Measurements from ENCODE around the gene SEPTIN3. TPM values are rescaled to one million over a fixed set of nuclear protein-coding genes. Genes with fewer than 3 reads are reported as not detected.

Gene SEPTIN3
- polyA plus RNA-seq, 1 donor from 2014 or later = 167 TPM

- Histone ChIP-seq H2AFZ (ENCODE audit: low read depth, low read length) (no peak overlapping the region), H3K27me3 (ENCODE audit: insufficient read depth, low read depth, low read length) (no peaks in the 10 kb centered on the region), H3K9me3 (ENCODE audit: low read length) (no peaks in the 10 kb centered on the region), H3K27ac (ENCODE audit: low read length) (no peak overlapping the region), H3K9ac (ENCODE audit: low read length) (no peak overlapping the region), H4K20me1 (ENCODE audit: insufficient read depth) (no peaks in the 10 kb centered on the region), H3F3A (ENCODE audit: insufficient read depth, low read length, poor library complexity, severe bottlenecking) (no peaks in the 10 kb centered on the region), H3K36me3 (ENCODE audit: insufficient read depth, low read length) (no peaks in the 10 kb centered on the region), H3K9me2 (ENCODE audit: insufficient read depth, low read length) (no peaks in the 10 kb centered on the region), H3K4me2 (ENCODE audit: low read length) (no peak overlapping the region), H3K79me2 (replicated peaks; ENCODE audit: insufficient read depth, low read length) (no peaks in the 10 kb centered on the region), H3K4me3 (ENCODE audit: low read length) (no peak overlapping the region)
- TF ChIP-seq EZH2 (IDR thresholded peaks at IDR 0.05; ENCODE audit: borderline replicate concordance, insufficient read depth, low read length, poor library complexity, severe bottlenecking) = no peak
- TF ChIP-seq EP300 (conservative IDR thresholded peaks at IDR 0.05; ENCODE audit: poor library complexity, severe bottlenecking) = no peak
- no peak for TF ChIP-seq TAF1 (IDR thresholded peaks at IDR 0.05; ENCODE audit: low read depth)
- TF ChIP-seq MXI1 (conservative IDR thresholded peaks at IDR 0.05; ENCODE audit: poor library complexity, severe bottlenecking) = no peak
- no peak for TF ChIP-seq SMC3 (conservative IDR thresholded peaks at IDR 0.05; ENCODE audit: poor library complexity)
- no peak for TF ChIP-seq REST (IDR thresholded peaks at IDR 0.05; ENCODE audit: borderline replicate concordance)
- TF ChIP-seq, protein P1, sequence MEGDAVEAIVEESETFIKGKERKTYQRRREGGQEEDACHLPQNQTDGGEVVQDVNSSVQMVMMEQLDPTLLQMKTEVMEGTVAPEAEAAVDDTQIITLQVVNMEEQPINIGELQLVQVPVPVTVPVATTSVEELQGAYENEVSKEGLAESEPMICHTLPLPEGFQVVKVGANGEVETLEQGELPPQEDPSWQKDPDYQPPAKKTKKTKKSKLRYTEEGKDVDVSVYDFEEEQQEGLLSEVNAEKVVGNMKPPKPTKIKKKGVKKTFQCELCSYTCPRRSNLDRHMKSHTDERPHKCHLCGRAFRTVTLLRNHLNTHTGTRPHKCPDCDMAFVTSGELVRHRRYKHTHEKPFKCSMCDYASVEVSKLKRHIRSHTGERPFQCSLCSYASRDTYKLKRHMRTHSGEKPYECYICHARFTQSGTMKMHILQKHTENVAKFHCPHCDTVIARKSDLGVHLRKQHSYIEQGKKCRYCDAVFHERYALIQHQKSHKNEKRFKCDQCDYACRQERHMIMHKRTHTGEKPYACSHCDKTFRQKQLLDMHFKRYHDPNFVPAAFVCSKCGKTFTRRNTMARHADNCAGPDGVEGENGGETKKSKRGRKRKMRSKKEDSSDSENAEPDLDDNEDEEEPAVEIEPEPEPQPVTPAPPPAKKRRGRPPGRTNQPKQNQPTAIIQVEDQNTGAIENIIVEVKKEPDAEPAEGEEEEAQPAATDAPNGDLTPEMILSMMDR (IDR thresholded peaks at IDR 0.05; ENCODE audit: poor library complexity, severe bottlenecking) = no peak
- no peak for TF ChIP-seq RAD21 (conservative IDR thresholded peaks at IDR 0.05)
- TF ChIP-seq POLR2AphosphoS5 (IDR thresholded peaks at IDR 0.05) = no peak
Measured at GRCh38 chr22:41939981-41940831, 29.0 kb upstream of the SEPTIN3 start.

GRCh38 chr22:41940832-41941765 lies 28.1 kb upstream of the SEPTIN3 start:
- no peaks in the 10 kb centered on the region for H3K36me3 ChIP-seq (ENCODE audit: insufficient read depth, low read length)
- H4K20me1 ChIP-seq (ENCODE audit: insufficient read depth) = no peaks in the 10 kb centered on the region
- H3K4me3 ChIP-seq (ENCODE audit: low read length) = no peak overlapping the region
- no peaks in the 10 kb centered on the region for H3F3A ChIP-seq (ENCODE audit: insufficient read depth, low read length, poor library complexity, severe bottlenecking)
- H2AFZ ChIP-seq (ENCODE audit: low read depth, low read length) = no peak overlapping the region
- no peaks in the 10 kb centered on the region for H3K9me3 ChIP-seq (ENCODE audit: low read length)
- H3K4me2 ChIP-seq (ENCODE audit: low read length) = no peak overlapping the region
- H3K27me3 ChIP-seq (ENCODE audit: insufficient read depth, low read depth, low read length) = no peaks in the 10 kb centered on the region
- no peaks in the 10 kb centered on the region for H3K9me2 ChIP-seq (ENCODE audit: insufficient read depth, low read length)
- H3K27ac ChIP-seq (ENCODE audit: low read length) = no peak overlapping the region
- peak; percentile 99 for TF ChIP-seq RAD21 (conservative IDR thresholded peaks at IDR 0.05)
- TF ChIP-seq, protein P1 (IDR thresholded peaks at IDR 0.05; ENCODE audit: poor library complexity, severe bottlenecking) = peak; percentile 97
- no peak for TF ChIP-seq REST (IDR thresholded peaks at IDR 0.05; ENCODE audit: borderline replicate concordance)
- no peak for TF ChIP-seq POLR2AphosphoS5 (IDR thresholded peaks at IDR 0.05)
- no peak for TF ChIP-seq EP300 (conservative IDR thresholded peaks at IDR 0.05; ENCODE audit: poor library complexity, severe bottlenecking)
- TF ChIP-seq MXI1 (conservative IDR thresholded peaks at IDR 0.05; ENCODE audit: poor library complexity, severe bottlenecking) = no peak
- no peak for TF ChIP-seq TAF1 (IDR thresholded peaks at IDR 0.05; ENCODE audit: low read depth)
- TF ChIP-seq EZH2 (IDR thresholded peaks at IDR 0.05; ENCODE audit: borderline replicate concordance, insufficient read depth, low read length, poor library complexity, severe bottlenecking) = no peak
- TF ChIP-seq SMC3 (conservative IDR thresholded peaks at IDR 0.05; ENCODE audit: poor library complexity) = peak; percentile 98
- peak overlapping the region; percentile 3 for H3K9ac ChIP-seq (ENCODE audit: low read length)
- no peaks in the 10 kb centered on the region for H3K79me2 ChIP-seq (replicated peaks; ENCODE audit: insufficient read depth, low read length)
